Measurements from ENCODE around the gene POLD1. TPM values are rescaled to one million over a fixed set of nuclear protein-coding genes. Genes with fewer than 3 reads are reported as not detected.

POLD1 gene
- total and polyA plus RNA-seq, 2 of the 13 experiments (the other 11 are each of a cell fraction or from before 2014, with no cell fraction given) = 17.4 to 54.0 TPM

GRCh38 chr19:50383852-50384684 is at the start of gene POLD1 (continued):
- 0 out of 2 replicates have a peak, but pooled peaks have one; percentile 43 for TF ChIP-seq NFATC3 (CRISPR knock-in tag; IDR thresholded peaks at IDR 0.05)
- TF ChIP-seq RBFOX2 (IDR thresholded peaks at IDR 0.05; ENCODE audit: low read depth, low read length) = peak; percentile 79
- TF ChIP-seq ATRX (CRISPR knock-in tag; IDR thresholded peaks at IDR 0.05; ENCODE audit: borderline replicate concordance) = no peak
- 0 out of 2 replicates have a peak, but pooled peaks have one; percentile 26 for TF ChIP-seq ZNF350 (CRISPR knock-in tag; IDR thresholded peaks at IDR 0.05; ENCODE audit: borderline replicate concordance, low read depth)
- TF ChIP-seq MED1 (CRISPR knock-in tag; IDR thresholded peaks at IDR 0.05) = peak; percentile 16; the same call in 1 of the 2 replicates
- peak; percentile 61; the same call in 1 of the 2 replicates for TF ChIP-seq FOXC1 (CRISPR knock-in tag; IDR thresholded peaks at IDR 0.05; ENCODE audit: borderline replicate concordance)
- TF ChIP-seq CEBPG (CRISPR knock-in tag; IDR thresholded peaks at IDR 0.05) = no peak
- peak; percentile 35; the same call in 1 of the 2 replicates for TF ChIP-seq SP2 (CRISPR knock-in tag; IDR thresholded peaks at IDR 0.05)
- TF ChIP-seq FOSL2 (CRISPR knock-in tag; IDR thresholded peaks at IDR 0.05) = 0 out of 2 replicates have a peak, but pooled peaks have one; percentile 7
- peak; percentile 85; the same call in 1 of the 2 replicates for TF ChIP-seq KDM5A (IDR thresholded peaks at IDR 0.05; ENCODE audit: borderline replicate concordance, low read length)
- TF ChIP-seq, protein P1, sequence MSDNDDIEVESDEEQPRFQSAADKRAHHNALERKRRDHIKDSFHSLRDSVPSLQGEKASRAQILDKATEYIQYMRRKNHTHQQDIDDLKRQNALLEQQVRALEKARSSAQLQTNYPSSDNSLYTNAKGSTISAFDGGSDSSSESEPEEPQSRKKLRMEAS (IDR thresholded peaks at IDR 0.05) = peak; percentile 77
- peak; percentile 73; the same call in 1 of the 2 replicates for TF ChIP-seq MED13 (CRISPR knock-in tag; IDR thresholded peaks at IDR 0.05)
- no peak; the same call in 1 of the 2 replicates for TF ChIP-seq ZNF552 (CRISPR knock-in tag; IDR thresholded peaks at IDR 0.05; ENCODE audit: borderline replicate concordance)
- no peak for TF ChIP-seq TRIM24 (CRISPR knock-in tag; IDR thresholded peaks at IDR 0.05)
- 0 out of 2 replicates have a peak, but pooled peaks have one; percentile 25 for TF ChIP-seq RXRB (CRISPR knock-in tag; IDR thresholded peaks at IDR 0.05; ENCODE audit: borderline replicate concordance)
- no peak for TF ChIP-seq NFKBIZ (CRISPR knock-in tag; IDR thresholded peaks at IDR 0.05)
- peak; percentile 13; the same call in 1 of the 2 replicates for TF ChIP-seq ZMYM4 (CRISPR knock-in tag; IDR thresholded peaks at IDR 0.05)
- no peak for TF ChIP-seq ZKSCAN1 (IDR thresholded peaks at IDR 0.05; ENCODE audit: low read length)
- TF ChIP-seq, protein P2, sequence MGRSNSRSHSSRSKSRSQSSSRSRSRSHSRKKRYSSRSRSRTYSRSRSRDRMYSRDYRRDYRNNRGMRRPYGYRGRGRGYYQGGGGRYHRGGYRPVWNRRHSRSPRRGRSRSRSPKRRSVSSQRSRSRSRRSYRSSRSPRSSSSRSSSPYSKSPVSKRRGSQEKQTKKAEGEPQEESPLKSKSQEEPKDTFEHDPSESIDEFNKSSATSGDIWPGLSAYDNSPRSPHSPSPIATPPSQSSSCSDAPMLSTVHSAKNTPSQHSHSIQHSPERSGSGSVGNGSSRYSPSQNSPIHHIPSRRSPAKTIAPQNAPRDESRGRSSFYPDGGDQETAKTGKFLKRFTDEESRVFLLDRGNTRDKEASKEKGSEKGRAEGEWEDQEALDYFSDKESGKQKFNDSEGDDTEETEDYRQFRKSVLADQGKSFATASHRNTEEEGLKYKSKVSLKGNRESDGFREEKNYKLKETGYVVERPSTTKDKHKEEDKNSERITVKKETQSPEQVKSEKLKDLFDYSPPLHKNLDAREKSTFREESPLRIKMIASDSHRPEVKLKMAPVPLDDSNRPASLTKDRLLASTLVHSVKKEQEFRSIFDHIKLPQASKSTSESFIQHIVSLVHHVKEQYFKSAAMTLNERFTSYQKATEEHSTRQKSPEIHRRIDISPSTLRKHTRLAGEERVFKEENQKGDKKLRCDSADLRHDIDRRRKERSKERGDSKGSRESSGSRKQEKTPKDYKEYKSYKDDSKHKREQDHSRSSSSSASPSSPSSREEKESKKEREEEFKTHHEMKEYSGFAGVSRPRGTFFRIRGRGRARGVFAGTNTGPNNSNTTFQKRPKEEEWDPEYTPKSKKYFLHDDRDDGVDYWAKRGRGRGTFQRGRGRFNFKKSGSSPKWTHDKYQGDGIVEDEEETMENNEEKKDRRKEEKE (IDR thresholded peaks at IDR 0.05) = no peak
- no peak for TF ChIP-seq KLF6 (CRISPR knock-in tag; IDR thresholded peaks at IDR 0.05)
- TF ChIP-seq CREBL2 (CRISPR knock-in tag; IDR thresholded peaks at IDR 0.05; ENCODE audit: borderline replicate concordance) = peak; percentile 78; the same call in 1 of the 2 replicates
- peak; percentile 60; the same call in 1 of the 2 replicates for TF ChIP-seq MEIS1 (CRISPR knock-in tag; IDR thresholded peaks at IDR 0.05; ENCODE audit: borderline replicate concordance)
- no peak for TF ChIP-seq ZNF841 (CRISPR knock-in tag; IDR thresholded peaks at IDR 0.05; ENCODE audit: borderline replicate concordance)
- 0 out of 2 replicates have a peak, but pooled peaks have one; percentile 27 for TF ChIP-seq ZNF747 (CRISPR knock-in tag; IDR thresholded peaks at IDR 0.05; ENCODE audit: borderline replicate concordance)
- peak; percentile 94 for TF ChIP-seq ZNF547 (CRISPR knock-in tag; IDR thresholded peaks at IDR 0.05)
- TF ChIP-seq SPEN (CRISPR knock-in tag; IDR thresholded peaks at IDR 0.05; ENCODE audit: low read depth) = peak; percentile 75; the same call in 1 of the 2 replicates
- no peak for TF ChIP-seq ETS1 (CRISPR knock-in tag; IDR thresholded peaks at IDR 0.05)

Data from HepG2 (cell line).